Activated naive CD8-positive, alpha-beta T cell treated with anti-CD3 and anti-CD28 coated beads, Interleukin-2, amount 10 ng/mL, durations not matched to agents 7 days and 5 days (primary cell): ENCODE data around the gene SLC38A8. TPM values are rescaled to one million over a fixed set of nuclear protein-coding genes. Genes with fewer than 3 reads are reported as not detected.

Source experiments
- total RNA-seq, 2 experiments: library from RNA; stranded (reverse); gene quantifications; one replicate each; pipeline ENCODE4 v1.2.3, GENCODE V29; 2021

Gene SLC38A8
- total RNA-seq, 2 experiments from 2014 or later: not detected

Other genes starting within 250 kb of the SLC38A8 start
- gene HSBP1, start 234.8 kb downstream of the SLC38A8 start, total RNA-seq: 10 to 100 TPM; 56.4 to 63.2 TPM
- 1 to 10 TPM; 6.1 to 7.0 TPM for gene MLYCD, start 143.7 kb downstream of the SLC38A8 start, total RNA-seq
- 1 to 10 TPM in 1 of 2 experiments, under 1 TPM in 1; 0.85 to 1.1 TPM for gene OSGIN1, start 89.6 kb downstream of the SLC38A8 start, total RNA-seq
- not detected for gene NECAB2, start 74.6 kb downstream of the SLC38A8 start, total RNA-seq
- gene MBTPS1, start 74.1 kb upstream of the SLC38A8 start, total RNA-seq: 10 to 100 TPM; 73.2 to 85.4 TPM
- gene HSDL1, start 102.4 kb upstream of the SLC38A8 start, total RNA-seq: 10 to 100 TPM; 10.7 to 12.5 TPM
- not detected for gene DNAAF1, start 102.5 kb upstream of the SLC38A8 start, total RNA-seq
- gene TAF1C, start 144.3 kb upstream of the SLC38A8 start, total RNA-seq: 10 to 100 TPM; 69.6 to 70.8 TPM
- not detected for gene ADAD2, start 148.4 kb upstream of the SLC38A8 start, total RNA-seq
- not detected for gene KCNG4, start 197.2 kb upstream of the SLC38A8 start, total RNA-seq